Measurements from ENCODE around the gene BACH2.

Gene BACH2

GRCh38 chr6:90072501-90072900, 224.1 kb downstream of the BACH2 start:
- Histone ChIP-seq H4K20me1 (ENCODE audit: low read depth, low read length) (no peaks in the 10 kb centered on the region), H3K4me3 (ENCODE audit: insufficient read depth, low read length, poor library complexity, severe bottlenecking) (no peak overlapping the region), H3K9me3 (ENCODE audit: insufficient read depth, low read length) (no peaks in the 10 kb centered on the region), H3F3A (ENCODE audit: insufficient read depth) (no peaks in the 10 kb centered on the region), H3K79me2 (ENCODE audit: insufficient read depth, low read length) (no peaks in the 10 kb centered on the region), H3K9me2 (replicated peaks; ENCODE audit: insufficient read depth, low read length) (no peaks in the 10 kb centered on the region), H3K27me3 (ENCODE audit: low read length) (no peaks in the 10 kb centered on the region), H2AFZ (ENCODE audit: low read depth, low read length, severe bottlenecking) (no peak overlapping the region), H3K9ac (ENCODE audit: low read length) (no peak overlapping the region), H3K36me3 (ENCODE audit: low read length) (no peaks in the 10 kb centered on the region), H3K4me2 (ENCODE audit: low read depth, low read length, poor library complexity, severe bottlenecking) (no peak overlapping the region), H3K27ac (ENCODE audit: low read depth, low read length) (no peak overlapping the region)
- no peak for TF ChIP-seq CTCF (IDR thresholded peaks at IDR 0.05; ENCODE audit: insufficient read depth, low read length, poor library complexity, severe bottlenecking)
- TF ChIP-seq EZH2phosphoT487 (conservative IDR thresholded peaks at IDR 0.05; ENCODE audit: low read length): no peak

- no peaks in the 10 kb centered on the region for H3K9me3 ChIP-seq (ENCODE audit: insufficient read depth, low read length)
- H3K9ac ChIP-seq (ENCODE audit: low read length): no peak overlapping the region
- no peak overlapping the region for H3K27ac ChIP-seq (ENCODE audit: low read depth, low read length)
- H2AFZ ChIP-seq (ENCODE audit: low read depth, low read length, severe bottlenecking): no peak overlapping the region
- TF ChIP-seq CTCF (IDR thresholded peaks at IDR 0.05; ENCODE audit: insufficient read depth, low read length, poor library complexity, severe bottlenecking): no peak
- TF ChIP-seq EZH2phosphoT487 (conservative IDR thresholded peaks at IDR 0.05; ENCODE audit: low read length): no peak
- H3K27me3 ChIP-seq (ENCODE audit: low read length): no peaks in the 10 kb centered on the region
- no peaks in the 10 kb centered on the region for H3K79me2 ChIP-seq (ENCODE audit: insufficient read depth, low read length)
- no peak overlapping the region for H3K4me3 ChIP-seq (ENCODE audit: insufficient read depth, low read length, poor library complexity, severe bottlenecking)
- no peaks in the 10 kb centered on the region for H3K9me2 ChIP-seq (replicated peaks; ENCODE audit: insufficient read depth, low read length)
- no peaks in the 10 kb centered on the region for H4K20me1 ChIP-seq (ENCODE audit: low read depth, low read length)
- H3K36me3 ChIP-seq (ENCODE audit: low read length): no peaks in the 10 kb centered on the region
- H3K4me2 ChIP-seq (ENCODE audit: low read depth, low read length, poor library complexity, severe bottlenecking): no peak overlapping the region
- no peaks in the 10 kb centered on the region for H3F3A ChIP-seq (ENCODE audit: insufficient read depth)
Measured at GRCh38 chr6:90068703-90069523, 227.7 kb downstream of the BACH2 start.

DNA sequence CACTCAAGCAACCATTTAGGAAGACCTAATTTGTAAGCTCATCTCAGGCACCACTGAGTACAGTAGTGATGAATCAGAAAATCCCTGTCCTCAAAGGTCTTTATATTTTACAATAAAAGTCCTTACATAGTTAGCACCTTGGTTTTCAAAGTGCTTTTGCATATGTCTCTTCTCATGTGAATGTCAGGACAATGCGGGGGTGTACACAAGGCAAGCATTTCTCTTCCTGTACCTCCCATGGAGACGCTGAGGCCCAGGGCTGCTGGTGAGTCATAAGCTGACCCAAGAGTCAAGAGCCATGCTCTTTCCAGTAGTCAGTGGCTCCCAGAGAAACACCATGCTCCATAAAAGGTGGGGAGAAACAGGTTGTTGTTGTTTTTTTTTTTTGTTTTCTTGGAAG, 228.4 kb downstream of the BACH2 start:
- no peaks in the 10 kb centered on the region for H3K9me3 ChIP-seq (ENCODE audit: insufficient read depth, low read length)
- H3K36me3 ChIP-seq (ENCODE audit: low read length): no peaks in the 10 kb centered on the region
- no peak overlapping the region for H3K27ac ChIP-seq (ENCODE audit: low read depth, low read length)
- no peak overlapping the region for H3K4me2 ChIP-seq (ENCODE audit: low read depth, low read length, poor library complexity, severe bottlenecking)
- no peaks in the 10 kb centered on the region for H3K9me2 ChIP-seq (replicated peaks; ENCODE audit: insufficient read depth, low read length)
- H3K79me2 ChIP-seq (ENCODE audit: insufficient read depth, low read length): no peaks in the 10 kb centered on the region
- H3F3A ChIP-seq (ENCODE audit: insufficient read depth): no peaks in the 10 kb centered on the region
- TF ChIP-seq EZH2phosphoT487 (conservative IDR thresholded peaks at IDR 0.05; ENCODE audit: low read length) (no peak), CTCF (IDR thresholded peaks at IDR 0.05; ENCODE audit: insufficient read depth, low read length, poor library complexity, severe bottlenecking) (no peak)
- no peak overlapping the region for H3K4me3 ChIP-seq (ENCODE audit: insufficient read depth, low read length, poor library complexity, severe bottlenecking)
- no peak overlapping the region for H2AFZ ChIP-seq (ENCODE audit: low read depth, low read length, severe bottlenecking)
- no peaks in the 10 kb centered on the region for H3K27me3 ChIP-seq (ENCODE audit: low read length)
- no peak overlapping the region for H3K9ac ChIP-seq (ENCODE audit: low read length)
- H4K20me1 ChIP-seq (ENCODE audit: low read depth, low read length): no peaks in the 10 kb centered on the region
